Bronchial epithelial cell (primary cell): ENCODE results near the gene VPS72. TPM values are rescaled to one million over a fixed set of nuclear protein-coding genes. Genes with fewer than 3 reads are reported as not detected.
"Not testable (repeated sequence)": the region's sequence is repeated elsewhere in the genome, so short reads cannot be mapped to it uniquely, and the experiment has no call there.

Experiments
- DNase-seq: peaks from one replicate; pipeline ENCODE4 v3.0.0-alpha.2; 2010; ENCODE audit warnings: low read depth
- FAIRE-seq: peaks from 2 replicates; lab custom pipeline; 2011; peaks lifted over from hg19 to GRCh38; lab: Jason Lieb, UNC
- H3K27me3 ChIP-seq: 2 replicates; pipeline ENCODE4 v1.5.1; 2011; ENCODE audit warnings: low read length; ENCODE audit not compliant: control insufficient read depth, insufficient read depth
- H3K36me3 ChIP-seq: 2 replicates; pipeline ENCODE4 v1.5.1; 2011; ENCODE audit warnings: low read length; ENCODE audit not compliant: control insufficient read depth, insufficient read depth
- H3K4me3 ChIP-seq: 2 replicates; pipeline ENCODE4 v1.5.1; 2011; ENCODE audit warnings: mild to moderate bottlenecking, low read depth, low read length, control low read depth
- total RNA-seq: library from RNA; depleted of rRNA; stranded (reverse); fragments of >200 nt; gene quantifications from 2 replicates; pipeline ENCODE4 v1.2.1, GENCODE V29; 2014
- TF ChIP-seq, protein P1 (sequence below): IDR thresholded peaks from 2 replicates; pipeline ENCODE4 v1.5.1; 2011; ENCODE audit warnings: mild to moderate bottlenecking, moderate library complexity, low read length, control low read depth, inconsistent platforms; ENCODE audit not compliant: insufficient read depth, severe bottlenecking

Gene VPS72
- total RNA-seq, 1 donor from 2014 or later = 64.2 TPM

DNA sequence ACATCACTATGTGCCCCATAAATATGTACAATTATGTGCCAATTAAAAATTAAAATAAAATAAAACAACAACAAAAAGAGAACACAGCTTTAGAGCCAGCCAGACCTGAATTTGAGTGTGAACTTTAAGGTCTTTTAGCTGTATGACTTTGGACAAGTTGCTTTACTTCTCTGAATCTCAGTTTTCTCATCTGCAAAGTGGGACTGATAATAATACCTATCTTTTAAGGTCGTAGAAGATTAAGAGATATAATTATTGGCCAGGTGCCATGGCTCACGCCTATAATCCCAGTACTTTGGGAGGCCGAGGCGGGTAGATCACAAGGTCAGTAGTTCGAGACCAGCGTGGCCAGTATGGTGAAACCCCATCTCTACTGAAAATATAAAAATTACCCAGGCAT lies 3.3 kb upstream of the VPS72 start:
- no peak for DNase-seq
- TF ChIP-seq, protein P1, sequence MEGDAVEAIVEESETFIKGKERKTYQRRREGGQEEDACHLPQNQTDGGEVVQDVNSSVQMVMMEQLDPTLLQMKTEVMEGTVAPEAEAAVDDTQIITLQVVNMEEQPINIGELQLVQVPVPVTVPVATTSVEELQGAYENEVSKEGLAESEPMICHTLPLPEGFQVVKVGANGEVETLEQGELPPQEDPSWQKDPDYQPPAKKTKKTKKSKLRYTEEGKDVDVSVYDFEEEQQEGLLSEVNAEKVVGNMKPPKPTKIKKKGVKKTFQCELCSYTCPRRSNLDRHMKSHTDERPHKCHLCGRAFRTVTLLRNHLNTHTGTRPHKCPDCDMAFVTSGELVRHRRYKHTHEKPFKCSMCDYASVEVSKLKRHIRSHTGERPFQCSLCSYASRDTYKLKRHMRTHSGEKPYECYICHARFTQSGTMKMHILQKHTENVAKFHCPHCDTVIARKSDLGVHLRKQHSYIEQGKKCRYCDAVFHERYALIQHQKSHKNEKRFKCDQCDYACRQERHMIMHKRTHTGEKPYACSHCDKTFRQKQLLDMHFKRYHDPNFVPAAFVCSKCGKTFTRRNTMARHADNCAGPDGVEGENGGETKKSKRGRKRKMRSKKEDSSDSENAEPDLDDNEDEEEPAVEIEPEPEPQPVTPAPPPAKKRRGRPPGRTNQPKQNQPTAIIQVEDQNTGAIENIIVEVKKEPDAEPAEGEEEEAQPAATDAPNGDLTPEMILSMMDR = no peak
- Histone ChIP-seq H3K4me3 (no peak overlapping the region), H3K36me3 (no peaks in the 10 kb centered on the region), H3K27me3 (no peaks in the 10 kb centered on the region)
- no peak for FAIRE-seq

DNA sequence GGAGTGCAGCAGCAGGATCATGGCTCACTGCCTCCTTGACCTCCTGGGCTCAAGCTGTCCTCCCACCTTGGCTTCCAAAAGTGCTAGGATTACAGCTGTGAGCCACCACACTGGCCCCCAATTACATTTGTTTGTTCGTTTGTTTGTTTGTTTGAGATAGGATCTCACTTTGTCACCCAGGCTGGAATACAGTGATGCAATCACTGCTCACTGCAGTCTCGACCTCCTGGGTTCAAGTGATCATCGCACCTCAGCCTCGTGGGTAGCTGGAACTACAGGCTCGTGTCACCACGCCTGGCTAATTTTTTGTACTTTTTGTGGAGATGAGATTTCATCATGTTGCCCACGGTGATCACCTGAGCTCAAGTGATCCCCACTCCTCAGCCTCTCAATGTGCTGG lies 2.0 kb upstream of the VPS72 start:
- TF ChIP-seq, protein P1 = no peak

DNA sequence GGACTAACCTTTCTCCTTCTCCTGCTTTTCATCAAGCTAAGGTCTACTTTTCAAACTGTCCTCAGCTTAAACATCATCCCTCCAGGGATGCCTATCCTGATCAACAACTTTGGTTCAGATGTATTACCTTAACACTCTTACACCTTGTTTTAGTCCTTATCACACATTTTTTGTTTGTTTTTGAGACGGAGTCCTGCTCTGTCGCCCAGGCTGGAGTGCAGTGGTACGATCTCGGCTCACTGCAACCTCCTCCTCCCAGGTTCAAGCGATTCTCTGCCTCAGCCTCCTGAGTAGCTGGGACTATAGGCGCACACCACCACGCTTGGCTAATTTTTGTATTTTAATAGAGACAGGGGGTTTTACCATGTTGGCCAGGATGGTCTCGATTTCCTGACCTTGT lies 1.3 kb downstream of the VPS72 start:
- H3K4me3 ChIP-seq = peak overlapping the region; percentile 78
- not testable (repeated sequence) for H3K36me3 ChIP-seq, H3K27me3 ChIP-seq, DNase-seq, FAIRE-seq

More for the DNA sequence above, 2.0 kb upstream of the VPS72 start:
- no peaks in the 10 kb centered on the region for H3K27me3 ChIP-seq
- H3K36me3 ChIP-seq = no peaks in the 10 kb centered on the region
- H3K4me3 ChIP-seq = no peak overlapping the region
- DNase-seq = no peak
- no peak for FAIRE-seq

DNA sequence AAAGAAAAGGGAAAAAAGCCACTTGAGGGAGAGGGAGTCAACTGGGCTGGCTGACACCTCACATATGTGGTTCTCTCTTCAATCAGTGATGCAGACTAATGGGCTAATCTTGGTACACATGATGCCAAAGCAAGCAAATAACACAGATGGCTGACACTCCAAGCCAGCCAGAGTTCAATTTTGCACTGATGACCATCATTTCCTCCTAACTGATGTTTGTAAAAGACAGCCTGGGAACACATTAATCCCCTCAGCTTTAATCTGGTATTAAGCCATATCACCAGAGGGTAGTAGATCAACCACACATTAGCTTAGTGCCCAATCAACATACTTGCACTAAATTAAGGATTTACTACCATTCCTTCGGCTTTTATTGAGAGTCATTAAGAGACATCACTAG lies 2.8 kb downstream of the VPS72 start:
- TF ChIP-seq, protein P1 = no peak
- Histone ChIP-seq H3K36me3 (peaks cover 13% of the 10 kb centered on the region), H3K4me3 (no peak overlapping the region), H3K27me3 (no peaks in the 10 kb centered on the region)
- FAIRE-seq (no peak), DNase-seq (no peak)

DNA sequence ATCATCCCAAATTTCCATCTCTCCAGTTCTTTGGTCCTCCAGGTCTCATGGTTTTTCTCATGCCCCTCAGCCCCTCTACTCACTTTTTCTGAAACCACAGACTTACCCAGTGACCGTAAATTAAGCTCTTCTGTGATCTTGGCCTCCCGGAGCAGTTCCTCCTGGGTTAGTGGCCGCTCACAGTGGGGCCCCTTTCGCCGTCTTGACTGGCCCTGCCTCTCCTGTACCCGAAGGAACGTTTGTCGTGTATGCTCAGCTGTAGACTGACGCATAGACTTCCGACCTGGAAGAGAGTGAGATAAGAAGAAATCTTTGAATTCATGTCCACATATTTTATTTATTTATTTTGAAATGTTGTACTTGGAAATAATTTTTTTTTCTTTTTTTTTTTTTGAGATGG lies 5.8 kb downstream of the VPS72 start:
- DNase-seq (no peak), FAIRE-seq (no peak)
- H3K36me3 ChIP-seq = peaks cover 13% of the 10 kb centered on the region
- no peaks in the 10 kb centered on the region for H3K27me3 ChIP-seq
- TF ChIP-seq, protein P1 = no peak
- H3K4me3 ChIP-seq = no peak overlapping the region

DNA sequence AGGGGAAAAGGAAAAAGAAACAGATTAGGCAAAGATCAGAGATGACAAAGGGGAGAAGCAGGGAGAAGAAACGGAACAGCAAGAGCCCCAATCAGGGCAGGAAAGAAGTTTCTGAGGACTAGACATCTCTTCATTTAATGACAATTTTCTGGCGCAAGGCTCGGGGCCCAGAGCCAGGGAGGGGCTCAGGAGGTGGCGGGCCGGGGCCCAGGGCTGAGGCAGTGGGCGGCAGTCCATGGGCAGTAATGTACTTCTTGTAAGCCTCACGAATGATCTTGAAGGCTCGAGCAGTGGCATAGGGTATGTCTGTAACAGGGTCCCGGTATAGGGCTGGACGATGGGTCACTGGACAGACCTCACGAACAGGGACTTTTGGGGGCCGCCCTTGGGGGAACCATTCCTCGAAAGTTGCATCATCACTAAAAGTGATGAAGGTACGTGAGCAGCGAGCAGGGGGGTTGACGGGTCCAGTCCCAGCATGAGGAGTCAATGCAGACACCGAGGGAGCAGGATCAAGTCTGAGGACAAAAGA lies 13.4 kb downstream of the VPS72 start:
- TF ChIP-seq, protein P1 = no peak

More for the DNA sequence above, 13.4 kb downstream of the VPS72 start:
- peaks cover 15% of the 10 kb centered on the region for H3K36me3 ChIP-seq
- FAIRE-seq (no peak), DNase-seq (no peak)
- no peaks in the 10 kb centered on the region for H3K27me3 ChIP-seq
- H3K4me3 ChIP-seq = no peak overlapping the region
